Activated CD4-positive, alpha-beta T cell treated with anti-CD3 and anti-CD28 coated beads, Interleukin-2, amount 50 U/mL, for 48 hours (primary cell): ENCODE measurements around the gene OR2A14.
A peak's percentile ranks its signal among the peaks of the same experiment; 100 is the strongest.
"Not testable (repeated sequence)": the region's sequence is repeated elsewhere in the genome, so short reads cannot be mapped to it uniquely, and the experiment has no call there.

ENCODE experiments used
- DNase-seq, 2 experiments: peaks; one replicate each; pipeline ENCODE4 v3.0.0-alpha.2; 2020

The OR2A14 gene

GRCh38 chr7:144122876-144123275 is at the start of gene OR2A14:
Gene OR2A14 (plus strand): TSS chr7:144123176. CDS start chr7:144129113, 5,937 bp downstream.
- no peak for DNase-seq

GRCh38 chr7:144074374-144074773 is 48.6 kb upstream of the OR2A14 start:
- DNase-seq: no peak

GRCh38 chr7:144085978-144086377 is 37.0 kb upstream of the OR2A14 start, which contains the start of gene OR2A12:
Gene OR2A12 (plus strand): TSS chr7:144086278. CDS start chr7:144095108, 8,830 bp downstream.
- DNase-seq: no peak

GRCh38 chr7:144086730-144087129 is 36.2 kb upstream of the OR2A14 start:
- no peak for DNase-seq

- DNase-seq: no peak
These were observed 35.7 kb upstream of the OR2A14 start for GRCh38 chr7:144087230-144087629.

GRCh38 chr7:144090667-144091066 is 32.3 kb upstream of the OR2A14 start:
- DNase-seq: no peak

GRCh38 chr7:144098776-144099175 is 24.2 kb upstream of the OR2A14 start:
- no peak for DNase-seq

- no peak for DNase-seq
These were observed 22.4 kb upstream of the OR2A14 start for GRCh38 chr7:144100607-144101006.

- no peak for DNase-seq
These were observed 20.9 kb upstream of the OR2A14 start for GRCh38 chr7:144102041-144102440.

GRCh38 chr7:144105211-144105610 is 17.8 kb upstream of the OR2A14 start:
- DNase-seq: no peak

- no peak for DNase-seq
These were observed 13.7 kb upstream of the OR2A14 start, which contains the start of gene OR2A2 for GRCh38 chr7:144109283-144109682. Gene OR2A2 (plus strand): TSS chr7:144109583. CDS start chr7:144109583, 0 bp downstream.

- DNase-seq: no peak
These were observed 12.7 kb upstream of the OR2A14 start for GRCh38 chr7:144110272-144110671.

- DNase-seq: no peak
These were observed 9.3 kb upstream of the OR2A14 start for GRCh38 chr7:144113651-144114050.

- DNase-seq: no peak
These were observed 4.6 kb upstream of the OR2A14 start for GRCh38 chr7:144118341-144118740.

GRCh38 chr7:144127714-144128334 is 4.8 kb downstream of the OR2A14 start:
- peak; percentile 95 to 96 for DNase-seq

GRCh38 chr7:144129601-144130000 is 6.6 kb downstream of the OR2A14 start:
- not testable (repeated sequence) for DNase-seq

GRCh38 chr7:144130730-144131129 is 7.8 kb downstream of the OR2A14 start:
- no peak for DNase-seq

GRCh38 chr7:144132262-144132661 is 9.3 kb downstream of the OR2A14 start:
- DNase-seq: no peak

- no peak for DNase-seq
These were observed 10.3 kb downstream of the OR2A14 start for GRCh38 chr7:144133307-144133706.

- DNase-seq: no peak
These were observed 11.1 kb downstream of the OR2A14 start for GRCh38 chr7:144134116-144134515.

GRCh38 chr7:144137501-144137900 is 14.5 kb downstream of the OR2A14 start:
- DNase-seq: no peak

GRCh38 chr7:144142187-144142586 is 19.2 kb downstream of the OR2A14 start:
- DNase-seq: no peak

GRCh38 chr7:144144426-144144825 is 21.4 kb downstream of the OR2A14 start:
- DNase-seq: no peak

- DNase-seq: no peak
These were observed 25.4 kb downstream of the OR2A14 start for GRCh38 chr7:144148224-144148827.

- no peak for DNase-seq
These were observed 35.9 kb downstream of the OR2A14 start for GRCh38 chr7:144158861-144159260.
